Hepatocyte (in vitro differentiated cells): ENCODE results near the gene SPTLC1. TPM values are rescaled to one million over a fixed set of nuclear protein-coding genes. Genes with fewer than 3 reads are reported as not detected.

ENCODE experiments used
- DNase-seq: peaks from one replicate; pipeline ENCODE4 v3.0.0-alpha.2; 2016; ENCODE audit warnings: low spot score
- H2AFZ ChIP-seq: fragments of 200-600 bp; sonication (generic); 2 replicates; pipeline ENCODE4 v1.6.0; 2016; ENCODE audit warnings: antibody characterized with exemption, mild to moderate bottlenecking
- H3K27ac ChIP-seq: fragments of 200-600 bp; sonication (generic); 2 replicates; pipeline ENCODE4 v1.5.1; 2016; ENCODE audit warnings: mild to moderate bottlenecking
- H3K27me3 ChIP-seq: fragments of 200-600 bp; sonication (generic); 2 replicates; pipeline ENCODE4 v1.6.1; 2016
- H3K36me3 ChIP-seq: fragments of 200-600 bp; sonication (generic); replicated peaks from 2 replicates; pipeline ENCODE4 v1.5.1; 2016; ENCODE audit warnings: low read depth; ENCODE audit not compliant: insufficient read depth
- H3K4me1 ChIP-seq: fragments of 200-600 bp; sonication (generic); 2 replicates; pipeline ENCODE4 v1.5.1; 2016; ENCODE audit warnings: mild to moderate bottlenecking, moderate library complexity; ENCODE audit not compliant: insufficient read depth
- H3K4me2 ChIP-seq: fragments of 200-600 bp; sonication (generic); 2 replicates; pipeline ENCODE4 v1.6.0; 2016
- H3K4me3 ChIP-seq: fragments of 200-600 bp; sonication (generic); 2 replicates; pipeline ENCODE4 v1.5.1; 2016; ENCODE audit warnings: mild to moderate bottlenecking
- H3K79me2 ChIP-seq: fragments of 200-600 bp; sonication (generic); 2 replicates; pipeline ENCODE4 v1.6.0; 2017; ENCODE audit warnings: mild to moderate bottlenecking
- H3K9me2 ChIP-seq: fragments of 200-600 bp; sonication (generic); replicated peaks from 2 replicates; pipeline ENCODE4 v1.6.0; 2017; ENCODE audit warnings: mild to moderate bottlenecking; ENCODE audit not compliant: insufficient read depth
- H3K9me3 ChIP-seq: fragments of 200-600 bp; sonication (generic); 2 replicates; pipeline ENCODE4 v1.5.1; 2016; ENCODE audit warnings: low read depth, mild to moderate bottlenecking
- H4K20me1 ChIP-seq: fragments of 200-600 bp; sonication (generic); 2 replicates; pipeline ENCODE4 v1.6.0; 2016; ENCODE audit warnings: mild to moderate bottlenecking; ENCODE audit not compliant: insufficient read depth, poor library complexity, severe bottlenecking
- EZH2 ChIP-seq: fragments of 200-600 bp; sonication (generic); IDR thresholded peaks from 2 replicates; pipeline ENCODE4 v1.6.1; 2016; ENCODE audit warnings: antibody characterized with exemption, mild to moderate bottlenecking, borderline replicate concordance
- EZH2phosphoT487 ChIP-seq: fragments of 200-600 bp; sonication (generic); IDR thresholded peaks from one replicate; pipeline ENCODE4 v1.6.1; 2018; ENCODE audit warnings: antibody characterized with exemption, mild to moderate bottlenecking, low read depth, moderate library complexity; ENCODE audit not compliant: unreplicated experiment, severe bottlenecking
- WGBS: methylation state at CpG from one replicate; pipeline ENCODE4 v1.1.6; 2016; ENCODE audit warnings: low lambda C conversion rate; ENCODE audit errors: missing lambda C conversion rate; 5-methylcytosine and 5-hydroxymethylcytosine counted together
- polyA plus RNA-seq: library from polyadenylated mRNA; unstranded; fragments of >200 nt; fragmentation: Nextera tagmentation; extraction: Ambion mirVana; gene quantifications from 2 replicates; pipeline ENCODE4 v1.2.1, GENCODE V29; 2016
- total RNA-seq: library from RNA; depleted of rRNA; stranded (reverse); fragments of >200 nt; gene quantifications from 2 replicates; pipeline ENCODE4 v1.2.3, GENCODE V29; 2014
- TF ChIP-seq, protein P1 (sequence below): fragments of 200-600 bp; sonication (generic); IDR thresholded peaks from 2 replicates; pipeline ENCODE4 v1.5.1; 2016; ENCODE audit warnings: antibody characterized with exemption, mild to moderate bottlenecking; ENCODE audit not compliant: poor library complexity

The SPTLC1 gene
- total and polyA plus RNA-seq, 2 experiments from 2014 or later: 67.6 to 101 TPM

DNA sequence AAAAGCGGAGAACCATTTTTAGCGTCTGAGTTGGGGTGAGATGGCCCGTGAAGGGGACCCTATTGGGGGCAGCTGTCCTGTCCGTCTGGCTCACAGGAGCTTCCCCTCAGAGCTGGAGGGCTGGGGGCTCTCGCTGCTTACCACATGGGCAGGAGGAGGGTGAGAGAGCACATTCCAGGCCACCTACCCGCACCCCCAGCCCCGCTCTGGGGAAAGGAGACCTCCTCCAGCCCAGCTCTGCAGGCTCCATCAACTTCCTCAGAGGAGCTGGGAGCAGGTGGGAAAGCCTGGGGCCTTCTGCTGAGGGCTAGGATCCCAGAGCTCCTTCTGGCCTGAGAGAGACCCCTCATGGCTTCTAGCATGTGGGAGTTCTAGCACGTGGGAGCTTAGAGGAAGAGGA lies 27.1 kb upstream of the SPTLC1 start:
- H3K4me2 ChIP-seq: peak overlapping the region; percentile 91
- H3K36me3 ChIP-seq: no peaks in the 10 kb centered on the region
- H3K79me2 ChIP-seq: no peaks in the 10 kb centered on the region
- TF ChIP-seq EZH2 (no peak), EZH2phosphoT487 (no peak)
- TF ChIP-seq, protein P1, sequence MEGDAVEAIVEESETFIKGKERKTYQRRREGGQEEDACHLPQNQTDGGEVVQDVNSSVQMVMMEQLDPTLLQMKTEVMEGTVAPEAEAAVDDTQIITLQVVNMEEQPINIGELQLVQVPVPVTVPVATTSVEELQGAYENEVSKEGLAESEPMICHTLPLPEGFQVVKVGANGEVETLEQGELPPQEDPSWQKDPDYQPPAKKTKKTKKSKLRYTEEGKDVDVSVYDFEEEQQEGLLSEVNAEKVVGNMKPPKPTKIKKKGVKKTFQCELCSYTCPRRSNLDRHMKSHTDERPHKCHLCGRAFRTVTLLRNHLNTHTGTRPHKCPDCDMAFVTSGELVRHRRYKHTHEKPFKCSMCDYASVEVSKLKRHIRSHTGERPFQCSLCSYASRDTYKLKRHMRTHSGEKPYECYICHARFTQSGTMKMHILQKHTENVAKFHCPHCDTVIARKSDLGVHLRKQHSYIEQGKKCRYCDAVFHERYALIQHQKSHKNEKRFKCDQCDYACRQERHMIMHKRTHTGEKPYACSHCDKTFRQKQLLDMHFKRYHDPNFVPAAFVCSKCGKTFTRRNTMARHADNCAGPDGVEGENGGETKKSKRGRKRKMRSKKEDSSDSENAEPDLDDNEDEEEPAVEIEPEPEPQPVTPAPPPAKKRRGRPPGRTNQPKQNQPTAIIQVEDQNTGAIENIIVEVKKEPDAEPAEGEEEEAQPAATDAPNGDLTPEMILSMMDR: no peak
- no peak overlapping the region for H3K27ac ChIP-seq
- no peak overlapping the region for H3K4me3 ChIP-seq
- no peak for DNase-seq
- peaks cover 2% of the 10 kb centered on the region for H3K27me3 ChIP-seq
- 87% methylated on average over 8 of the region's 8 CpGs for WGBS
- peaks cover 20% of the 10 kb centered on the region for H3K4me1 ChIP-seq
- no peaks in the 10 kb centered on the region for H4K20me1 ChIP-seq
- no peaks in the 10 kb centered on the region for H3K9me3 ChIP-seq
- H2AFZ ChIP-seq: no peak overlapping the region
- H3K9me2 ChIP-seq: no peaks in the 10 kb centered on the region

DNA sequence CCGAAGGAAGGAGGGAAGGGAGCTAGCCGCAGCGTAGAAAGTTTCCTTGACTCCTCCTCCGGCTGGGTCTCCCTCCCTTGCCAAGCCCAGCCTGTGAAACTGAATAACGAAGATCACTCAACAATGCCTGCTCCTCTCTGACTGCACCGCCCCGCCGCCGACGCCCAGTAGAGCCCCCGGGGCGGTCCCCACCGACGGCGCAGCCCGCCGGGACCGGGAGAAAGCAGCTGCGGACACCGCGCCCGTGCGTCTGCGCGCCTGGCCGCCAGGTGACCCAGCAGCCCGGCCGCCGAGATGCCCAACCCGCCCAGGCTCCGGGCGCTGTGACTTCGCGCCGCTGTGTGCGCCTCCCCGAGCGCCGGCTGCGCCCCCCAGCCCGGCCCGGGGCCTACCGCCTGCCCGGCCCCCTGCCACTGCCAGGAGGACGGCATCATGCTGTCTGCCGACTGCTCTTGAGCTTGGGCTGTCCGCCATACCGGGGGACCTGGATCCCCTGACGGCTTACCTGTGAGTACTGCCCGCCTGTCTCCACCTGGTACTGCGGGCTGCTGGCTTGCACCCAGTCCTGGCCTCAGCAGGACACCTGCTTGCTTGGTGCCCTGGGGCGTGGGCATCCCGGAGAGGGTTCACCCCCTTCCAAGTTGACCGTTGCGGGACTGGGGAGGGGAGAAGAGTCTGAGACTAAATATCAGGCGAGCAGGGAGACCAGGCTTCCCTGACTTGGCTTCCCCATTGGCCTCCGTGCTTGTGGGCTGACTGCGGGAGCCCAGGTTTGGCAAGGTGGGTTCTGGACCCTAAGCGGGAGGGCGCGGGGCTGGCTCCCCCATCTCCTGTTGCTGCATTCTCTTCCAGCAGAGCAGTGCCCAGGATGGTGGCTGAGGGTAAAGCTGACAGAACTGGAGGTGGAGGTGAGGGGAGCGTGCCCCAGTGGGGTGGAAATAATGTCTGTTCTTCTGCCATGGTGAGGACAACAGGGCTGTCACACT lies 26.2 kb upstream of the SPTLC1 start:
- no peaks in the 10 kb centered on the region for H4K20me1 ChIP-seq
- DNase-seq: peak; percentile 80
- H3K9me2 ChIP-seq: no peaks in the 10 kb centered on the region
- H3K4me2 ChIP-seq: peak overlapping the region; percentile 91
- peaks cover 12% of the 10 kb centered on the region for H3K4me1 ChIP-seq
- peak overlapping the region; percentile 37 for H2AFZ ChIP-seq
- 18% methylated on average over 55 of the region's 62 CpGs for WGBS
- peak overlapping the region; percentile 49 for H3K4me3 ChIP-seq
- no peaks in the 10 kb centered on the region for H3K36me3 ChIP-seq
- H3K27me3 ChIP-seq: peaks cover 2% of the 10 kb centered on the region
- no peak overlapping the region for H3K27ac ChIP-seq
- H3K79me2 ChIP-seq: no peaks in the 10 kb centered on the region
- no peaks in the 10 kb centered on the region for H3K9me3 ChIP-seq
- TF ChIP-seq EZH2 (no peak), EZH2phosphoT487 (no peak)
- TF ChIP-seq, protein P1: no peak

DNA sequence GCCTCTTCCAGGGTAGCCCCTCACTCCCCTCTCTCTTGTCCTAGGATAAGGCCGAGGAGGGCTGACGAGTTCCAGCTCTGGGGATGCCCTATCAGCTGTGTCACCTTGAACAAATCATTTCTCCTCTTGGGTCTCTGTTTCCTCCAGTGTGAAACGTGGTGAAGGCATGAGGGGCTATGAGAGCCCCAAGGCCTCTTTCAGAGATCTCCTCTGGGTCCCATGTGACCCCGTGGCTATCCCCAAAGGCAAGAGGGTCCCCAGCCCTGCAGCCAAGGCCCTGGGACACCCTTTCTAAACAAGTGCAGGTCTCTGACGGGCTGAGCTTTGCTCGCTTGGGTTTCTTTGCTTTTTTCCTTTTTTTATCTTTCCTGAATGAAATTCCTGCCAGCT lies 25.5 kb upstream of the SPTLC1 start:
- no peak for DNase-seq
- Histone ChIP-seq H4K20me1 (no peaks in the 10 kb centered on the region), H3K27me3 (peaks cover 2% of the 10 kb centered on the region), H3K4me1 (peaks cover 6% of the 10 kb centered on the region), H2AFZ (peak overlapping the region; percentile 37), H3K36me3 (no peaks in the 10 kb centered on the region), H3K9me2 (no peaks in the 10 kb centered on the region), H3K27ac (no peak overlapping the region), H3K4me2 (peak overlapping the region; percentile 91), H3K9me3 (no peaks in the 10 kb centered on the region), H3K79me2 (no peaks in the 10 kb centered on the region), H3K4me3 (peak overlapping the region; percentile 49)
- WGBS: 19% methylated on average over 6 of the region's 6 CpGs
- TF ChIP-seq EZH2: no peak
- TF ChIP-seq, protein P1: no peak
- no peak for TF ChIP-seq EZH2phosphoT487
